NCI-H2081 treated with DMSO at 0.1 percent for 48 hours (cell line): Measurements from ENCODE around the gene FTCDNL1.
A peak's percentile ranks its signal among the peaks of the same experiment; 100 is the strongest.

ENCODE experiments used
- DNase-seq: peaks from one replicate; lab custom pipeline; 2025; lab: John Stamatoyannopoulos, UW

The FTCDNL1 gene

GRCh38 chr2:199791326-199791725, 59.7 kb downstream of the FTCDNL1 start:
- no peak for DNase-seq

- no peak for DNase-seq
Observed at GRCh38 chr2:199784512-199784911, 66.5 kb downstream of the FTCDNL1 start.

- DNase-seq = no peak
Observed at GRCh38 chr2:199779589-199779988, 71.4 kb downstream of the FTCDNL1 start.

GRCh38 chr2:199778655-199779054, 72.3 kb downstream of the FTCDNL1 start:
- no peak for DNase-seq

GRCh38 chr2:199777916-199778315, 73.1 kb downstream of the FTCDNL1 start:
- no peak for DNase-seq

GRCh38 chr2:199777315-199777714, 73.7 kb downstream of the FTCDNL1 start:
- no peak for DNase-seq

GRCh38 chr2:199775267-199775666, 75.7 kb downstream of the FTCDNL1 start:
- no peak for DNase-seq

GRCh38 chr2:199772035-199772976, 78.7 kb downstream of the FTCDNL1 start:
- no peak for DNase-seq

- no peak for DNase-seq
Observed at GRCh38 chr2:199770716-199771115, 80.3 kb downstream of the FTCDNL1 start.

GRCh38 chr2:199765646-199766045, 85.3 kb downstream of the FTCDNL1 start:
- no peak for DNase-seq

GRCh38 chr2:199764273-199764800, 86.7 kb downstream of the FTCDNL1 start:
- no peak for DNase-seq

- no peak for DNase-seq
Observed at GRCh38 chr2:199762963-199763362, 88.0 kb downstream of the FTCDNL1 start.

- no peak for DNase-seq
Observed at GRCh38 chr2:199760574-199760973, 90.4 kb downstream of the FTCDNL1 start.

GRCh38 chr2:199757233-199757870, 93.6 kb downstream of the FTCDNL1 start:
- DNase-seq = peak; percentile 24

GRCh38 chr2:199756743-199757142, 94.2 kb downstream of the FTCDNL1 start:
- DNase-seq = no peak

- no peak for DNase-seq
Observed at GRCh38 chr2:199756211-199756610, 94.8 kb downstream of the FTCDNL1 start.

- DNase-seq = no peak
Observed at GRCh38 chr2:199754766-199755165, 96.2 kb downstream of the FTCDNL1 start.

- no peak for DNase-seq
Observed at GRCh38 chr2:199751492-199752120, 99.4 kb downstream of the FTCDNL1 start.

- DNase-seq = no peak
Observed at GRCh38 chr2:199749571-199749970, 101.4 kb downstream of the FTCDNL1 start.

GRCh38 chr2:199744724-199745123, 106.3 kb downstream of the FTCDNL1 start:
- no peak for DNase-seq

GRCh38 chr2:199744260-199744659, 106.7 kb downstream of the FTCDNL1 start:
- no peak for DNase-seq

GRCh38 chr2:199743415-199744120, 107.4 kb downstream of the FTCDNL1 start:
- no peak for DNase-seq
